ENCODE data around the gene ABAT.
"Not testable (repeated sequence)": the region's sequence is repeated elsewhere in the genome, so short reads cannot be mapped to it uniquely, and the experiment has no call there.

Gene ABAT

GRCh38 chr16:8742068-8742467 lies 67.7 kb downstream of the ABAT start:
- no peak for DNase-seq (ENCODE audit: low read depth)

DNA sequence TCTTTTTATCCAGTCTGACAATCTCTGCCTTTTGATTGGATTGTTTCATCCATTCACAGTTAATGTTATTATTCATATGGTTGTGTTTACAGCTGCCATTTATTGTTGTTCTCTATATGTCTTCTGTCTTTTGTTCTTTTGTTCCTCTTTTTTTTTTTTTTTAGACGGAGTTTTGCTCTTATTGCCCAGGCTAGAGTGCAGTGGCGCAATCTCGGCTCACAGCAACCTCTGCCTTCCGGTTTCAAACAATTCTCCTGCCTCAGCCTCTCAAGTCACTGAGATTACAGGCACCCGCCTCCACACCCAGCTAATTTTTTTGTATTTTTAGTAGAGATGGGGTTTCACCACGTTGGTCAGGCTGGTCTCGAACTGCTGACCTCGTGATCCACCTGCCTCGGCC lies 74.5 kb downstream of the ABAT start:
- not testable (repeated sequence) for DNase-seq (ENCODE audit: low read depth)

GRCh38 chr16:8751481-8752311 lies 77.3 kb downstream of the ABAT start:
- DNase-seq (ENCODE audit: low read depth), result no peak

- DNase-seq (ENCODE audit: low read depth), result no peak
Measured at GRCh38 chr16:8752706-8753105, 78.3 kb downstream of the ABAT start.

- no peak for DNase-seq (ENCODE audit: low read depth)
Measured at GRCh38 chr16:8753416-8754054, 79.1 kb downstream of the ABAT start.

- DNase-seq (ENCODE audit: low read depth), result no peak
Measured at GRCh38 chr16:8756755-8757154, 82.3 kb downstream of the ABAT start.

DNA sequence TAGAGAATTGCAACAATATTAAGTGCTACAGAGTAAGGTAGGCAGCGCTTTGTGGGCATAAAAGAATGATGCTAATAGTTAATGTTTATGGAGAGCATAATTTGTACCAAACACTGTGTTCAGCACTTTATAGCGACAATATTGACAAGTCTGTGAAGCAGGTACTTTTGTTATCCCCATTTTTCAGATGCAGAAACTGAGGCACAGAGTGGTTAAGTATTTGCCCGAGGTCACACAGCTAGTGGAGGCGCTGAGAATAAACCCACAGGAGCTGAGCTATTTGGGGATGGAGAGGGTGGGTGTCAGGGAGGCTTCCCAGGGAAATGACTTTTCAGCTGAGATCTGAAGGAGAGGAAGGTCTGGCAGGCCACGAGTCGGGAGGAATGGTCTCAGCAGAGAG lies 83.6 kb downstream of the ABAT start:
- no peak for DNase-seq (ENCODE audit: low read depth)

GRCh38 chr16:8760021-8760420 lies 85.6 kb downstream of the ABAT start:
- DNase-seq (ENCODE audit: low read depth), result no peak

DNA sequence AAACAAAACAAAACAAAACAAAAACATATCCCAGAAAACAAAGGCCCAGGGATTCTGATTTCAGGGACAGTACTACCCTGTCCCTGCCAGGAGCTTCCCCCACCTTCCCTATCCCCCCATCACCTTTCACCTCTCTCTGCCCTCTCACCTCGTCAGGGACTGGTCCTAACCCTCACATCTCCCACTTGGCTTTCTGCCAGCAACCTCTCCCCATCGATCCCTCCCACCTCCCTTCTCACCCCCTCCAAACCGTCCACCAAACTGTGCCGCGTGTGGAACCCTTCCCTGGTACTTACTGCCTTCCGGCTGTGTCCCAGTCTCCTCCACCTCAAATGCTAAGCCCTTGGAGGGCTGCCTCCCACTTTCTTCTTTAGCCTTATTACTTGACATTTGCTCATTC lies 86.7 kb downstream of the ABAT start:
- no peak for DNase-seq (ENCODE audit: low read depth)

DNA sequence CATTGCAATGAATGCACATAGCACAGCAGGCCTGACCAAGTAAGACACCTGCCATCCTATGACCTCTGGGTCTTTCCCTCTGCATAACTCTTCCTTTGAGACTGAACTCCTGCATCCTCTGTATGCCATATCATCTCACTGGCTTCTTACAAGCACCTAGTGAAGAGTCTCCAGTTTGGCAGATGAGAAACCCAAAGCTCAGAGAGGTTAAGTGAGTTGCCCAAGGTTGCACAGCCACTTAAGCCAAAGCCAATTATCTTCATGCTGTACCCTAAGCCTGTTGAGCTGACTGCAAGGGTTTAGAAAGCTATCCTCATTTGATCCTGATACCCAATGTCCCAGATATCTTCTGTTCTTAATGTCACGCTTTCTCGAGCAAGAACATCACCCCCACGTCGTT lies 87.8 kb downstream of the ABAT start:
- DNase-seq (ENCODE audit: low read depth), result no peak

DNA sequence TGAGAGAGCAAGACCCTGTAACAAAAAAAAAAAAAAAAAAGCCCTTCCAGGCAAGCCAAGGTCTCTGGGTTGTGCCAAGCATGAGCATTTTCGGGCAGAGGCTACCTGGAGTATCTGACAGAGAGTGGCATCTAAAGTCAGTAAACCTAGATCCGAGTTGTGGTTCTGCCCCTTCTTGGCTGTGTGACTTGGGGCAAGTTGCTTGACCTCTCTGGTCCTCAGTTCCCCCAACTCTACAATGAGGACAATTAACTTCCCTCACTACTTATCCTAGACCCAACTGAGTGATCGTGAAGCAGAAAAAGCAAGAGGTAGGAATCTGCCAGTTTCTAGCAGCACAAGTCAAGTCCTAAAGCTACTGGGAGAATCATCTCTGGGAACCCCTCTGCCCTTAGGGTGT lies 88.7 kb downstream of the ABAT start:
- no peak for DNase-seq (ENCODE audit: low read depth)

GRCh38 chr16:8763899-8764298 lies 89.5 kb downstream of the ABAT start:
- no peak for DNase-seq (ENCODE audit: low read depth)

- no peak for DNase-seq (ENCODE audit: low read depth)
Measured at GRCh38 chr16:8764525-8765250, 90.3 kb downstream of the ABAT start.

DNA sequence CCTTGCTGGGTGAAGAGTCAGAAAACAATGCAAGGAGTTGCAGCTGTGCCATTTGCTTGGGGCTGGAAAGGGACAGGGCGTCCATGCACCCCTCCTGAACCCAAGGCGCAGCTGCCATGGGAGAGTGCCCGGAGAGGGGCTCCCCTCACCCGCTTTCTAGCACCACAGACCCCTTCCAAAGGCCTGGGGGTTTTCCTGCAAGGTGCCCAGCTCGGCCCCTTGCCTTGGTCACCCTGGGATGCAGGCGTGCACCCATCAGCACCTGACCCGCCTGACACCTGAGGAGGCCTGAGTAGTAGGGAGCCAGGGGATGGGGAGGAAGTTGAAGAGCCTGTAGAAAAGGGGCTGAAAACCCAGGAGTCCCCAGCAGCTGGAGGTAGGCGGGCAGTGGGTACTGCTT lies 92.8 kb downstream of the ABAT start:
- no peak for DNase-seq (ENCODE audit: low read depth)

DNA sequence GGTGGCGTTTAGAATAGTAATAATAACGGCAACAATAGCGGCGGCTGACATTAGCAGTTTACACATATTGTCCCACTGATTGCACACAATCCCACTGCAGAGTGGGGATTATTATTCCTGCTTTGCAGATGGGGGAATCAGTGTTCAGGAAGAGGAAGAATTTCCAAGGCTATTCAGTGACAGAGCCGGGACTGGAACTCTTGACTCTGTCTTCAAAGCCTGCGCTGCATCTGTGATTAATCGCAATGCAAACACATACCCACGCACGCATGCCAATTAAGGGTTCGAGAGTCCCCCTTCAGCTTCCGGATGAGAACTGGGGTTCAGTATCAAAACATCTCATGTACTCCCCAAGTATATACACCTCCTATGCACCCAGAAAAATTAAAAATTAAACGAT lies 93.9 kb downstream of the ABAT start:
- no peak for DNase-seq (ENCODE audit: low read depth)

DNA sequence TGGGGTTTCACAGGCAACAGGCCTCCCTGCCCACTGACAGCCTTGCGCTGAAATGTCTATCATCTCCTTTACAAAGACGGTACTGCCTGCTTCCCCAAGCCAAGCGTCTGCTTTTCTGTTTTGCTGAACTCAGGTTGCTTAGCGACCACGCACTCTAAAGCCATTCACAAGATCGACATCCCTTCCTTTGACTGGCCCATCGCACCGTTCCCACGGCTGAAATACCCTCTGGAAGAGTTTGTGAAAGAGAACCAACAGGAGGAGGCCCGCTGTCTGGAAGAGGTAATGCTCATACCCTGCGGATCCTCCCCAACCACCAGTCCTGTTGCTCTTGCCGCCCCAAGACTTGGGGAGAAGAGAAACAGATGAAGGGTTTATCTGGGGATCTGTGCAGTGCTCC lies 94.3 kb downstream of the ABAT start:
- DNase-seq (ENCODE audit: low read depth), result no peak

DNA sequence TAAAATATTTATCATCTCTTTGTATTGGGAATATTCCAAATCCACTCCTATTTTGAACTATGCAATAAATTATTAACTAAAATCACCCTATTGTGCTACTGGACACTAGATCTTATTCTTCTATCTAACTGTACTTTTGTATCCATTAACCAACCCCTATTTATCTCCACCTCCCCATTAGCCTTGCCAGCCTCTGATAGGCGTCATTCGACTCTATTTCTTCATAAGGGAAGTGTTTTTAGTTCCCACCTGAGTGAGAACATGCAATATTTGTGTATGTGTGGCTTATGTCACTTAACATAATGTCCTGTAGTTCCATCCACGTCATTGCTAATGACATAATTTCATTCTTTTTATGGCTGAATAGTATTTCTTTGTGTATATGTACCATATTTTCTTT lies 99.1 kb downstream of the ABAT start:
- no peak for DNase-seq (ENCODE audit: low read depth)

DNA sequence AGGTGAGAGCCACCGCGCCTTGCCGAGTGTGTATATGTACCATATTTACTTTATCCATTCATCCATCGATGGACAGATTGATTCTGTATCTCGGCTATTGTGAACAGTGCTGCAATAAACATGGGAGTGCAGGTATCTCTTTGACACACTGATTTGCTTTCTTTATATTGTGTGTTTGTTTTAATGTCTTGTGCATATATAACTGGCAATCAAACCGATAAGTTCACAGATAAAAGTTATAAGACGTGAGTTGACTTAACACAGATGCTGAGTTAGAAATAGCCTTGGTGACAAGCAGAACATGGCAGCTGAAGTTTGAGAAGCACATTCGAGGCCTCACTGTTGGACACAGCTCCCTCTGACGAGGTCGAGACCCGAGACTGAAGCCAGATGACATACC lies 99.8 kb downstream of the ABAT start:
- no peak for DNase-seq (ENCODE audit: low read depth)

GRCh38 chr16:8775359-8775758 lies 100.9 kb downstream of the ABAT start:
- DNase-seq (ENCODE audit: low read depth), result no peak

- no peak for DNase-seq (ENCODE audit: low read depth)
Measured at GRCh38 chr16:8776129-8776584, 101.7 kb downstream of the ABAT start.

DNA sequence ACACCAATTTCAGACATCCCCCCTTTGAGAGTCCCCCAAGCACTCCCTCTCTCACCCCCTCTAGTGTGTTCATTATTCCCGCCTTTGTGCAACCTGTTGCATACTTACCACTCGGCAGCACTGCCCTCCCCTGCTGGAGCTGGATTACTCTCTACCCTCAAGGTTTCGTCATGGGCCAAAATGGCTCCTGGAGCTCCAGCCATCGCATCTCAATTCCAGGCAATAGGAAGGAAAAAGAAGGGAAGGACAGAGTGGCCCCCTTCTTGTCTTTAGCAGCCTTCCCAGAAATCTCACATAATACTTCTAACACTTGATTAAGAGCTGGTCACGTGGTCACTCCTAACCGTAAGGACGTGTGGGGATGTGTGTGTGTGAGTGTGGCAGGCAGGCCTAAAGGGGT lies 102.8 kb downstream of the ABAT start:
- DNase-seq (ENCODE audit: low read depth), result no peak

GRCh38 chr16:8781797-8782196 lies 107.4 kb downstream of the ABAT start:
- DNase-seq (ENCODE audit: low read depth), result no peak

- DNase-seq (ENCODE audit: low read depth), result no peak
Measured at GRCh38 chr16:8782673-8783072, 108.3 kb downstream of the ABAT start.
